K562 (cell line): ENCODE results near the gene BTD. TPM values are rescaled to one million over a fixed set of nuclear protein-coding genes. Genes with fewer than 3 reads are reported as not detected.

Experiments used
- CEBPB ChIP-seq: fragments of 450-650 bp; IDR thresholded peaks from 2 replicates; pipeline ENCODE4 v1.6.1; 2016; ENCODE audit warnings: missing genetic modification characterization, missing compliant biosample characterization
- CEBPG ChIP-seq, 3 experiments: fragments of 200-800 bp in 1 of 3; sonication (Bioruptor generic) in 1 of 3; sonication (generic) in 1 of 3; formaldehyde crosslinking in 1 of 3; IDR thresholded peaks in 2 of 3; conservative IDR thresholded peaks in 1 of 3; 2 replicates each; pipeline versions ENCODE4 v1.6.1 to v1.8.0; 2016 to 2022; ENCODE audit warnings: missing compliant biosample characterization in 2 of 3, missing genetic modification characterization in 2 of 3, mild to moderate bottlenecking in 1 of 3, missing genetic modification reagents in 1 of 3
- ELF2 ChIP-seq: fragments of 250-450 bp; sonication (Bioruptor Pico); IDR thresholded peaks from 2 replicates; pipeline ENCODE4 v1.5.0; 2021; ENCODE audit warnings: mild to moderate bottlenecking
- FOXP1 ChIP-seq: sonication (generic); formaldehyde crosslinking; IDR thresholded peaks from 2 replicates; pipeline ENCODE4 v1.8.0; 2022; ENCODE audit warnings: mild to moderate bottlenecking, missing genetic modification reagents
- HDAC8 ChIP-seq: fragments of 450-650 bp; IDR thresholded peaks from 2 replicates; pipeline ENCODE4 v1.6.1; 2016; ENCODE audit warnings: mild to moderate bottlenecking, missing genetic modification characterization, moderate library complexity, missing compliant biosample characterization
- HIVEP1 ChIP-seq: fragments of 250-450 bp; sonication (Bioruptor Pico); IDR thresholded peaks from 2 replicates; pipeline ENCODE4 v1.4.0; 2020; ENCODE audit warnings: mild to moderate bottlenecking
- MGA ChIP-seq: fragments of 450-650 bp; IDR thresholded peaks from 2 replicates; pipeline ENCODE4 v1.6.1; 2016; ENCODE audit warnings: mild to moderate bottlenecking, moderate library complexity
- NELFE ChIP-seq: IDR thresholded peaks from 2 replicates; pipeline ENCODE4 v1.6.1; 2011; ENCODE audit warnings: mild to moderate bottlenecking; ENCODE audit not compliant: insufficient read depth, insufficient read length
- OTX1 ChIP-seq: fragments of 450-650 bp; formaldehyde crosslinking; IDR thresholded peaks from 2 replicates; pipeline ENCODE4 v1.4.0; 2022; ENCODE audit warnings: mild to moderate bottlenecking
- RB1 ChIP-seq: fragments of 450-650 bp; IDR thresholded peaks from 2 replicates; pipeline ENCODE4 v1.6.1; 2017; ENCODE audit warnings: low read depth, mild to moderate bottlenecking
- RBM14 ChIP-seq: fragments of 200-400 bp; formaldehyde crosslinking; IDR thresholded peaks from 2 replicates; pipeline ENCODE4 v1.6.1; 2018; ENCODE audit warnings: low read depth, mild to moderate bottlenecking, low read length, moderate library complexity, borderline replicate concordance; ENCODE audit not compliant: insufficient read depth
- ZNF57 ChIP-seq: fragments of 450-650 bp; formaldehyde crosslinking; IDR thresholded peaks from 2 replicates; pipeline ENCODE4 v1.4.0; 2020; ENCODE audit warnings: mild to moderate bottlenecking, moderate library complexity
- ZZZ3 ChIP-seq: fragments of 450-650 bp; IDR thresholded peaks from 2 replicates; pipeline ENCODE4 v1.6.1; 2016; ENCODE audit warnings: antibody characterized with exemption, mild to moderate bottlenecking, moderate library complexity
- polyA plus RNA-seq, 8 experiments: library from polyadenylated mRNA; depleted of rRNA in 4 of 8; stranded (reverse) in 5 of 8; unstranded in 3 of 8; fragments of >200 nt; fragmentation: Nextera tagmentation in 2 of 8; fragmentation: Illumina TruSeq in 1 of 8; extraction: Ambion mirVana in 2 of 8; extraction: Trizol in 1 of 8; gene quantifications; 2 replicates each; pipeline versions ENCODE4 v1.2.1 to v1.2.3, GENCODE V29; 2011 to 2014; ENCODE audit warnings: inconsistent platforms in 1 of 8, missing spikeins in 1 of 8
- total RNA-seq, 7 experiments: library from RNA; depleted of rRNA in 6 of 7; stranded (reverse); fragments of >200 nt in 6 of 7; fragmentation: Illumina TruSeq in 2 of 7; extraction: Trizol in 2 of 7; gene quantifications; 2 replicates each; pipeline versions ENCODE4 v1.2.1 to v1.2.3, GENCODE V29; 2011 to 2021; ENCODE audit warnings: low replicate concordance in 1 of 7

BTD gene
- total and polyA plus RNA-seq, 9 of the 15 experiments (the other 6 are each of a cell fraction or from before 2014, with no cell fraction given), result 6.6 to 26.2 (median 10.6) TPM

- TF ChIP-seq MGA (peak; percentile 62; the same call in 1 of the 2 replicates), CEBPB (tag) (no peak), RBM14 (no peak), HIVEP1 (CRISPR knock-in tag) (0 out of 2 replicates have a peak, but pooled peaks have one; percentile 21), ELF2 (no peak), NELFE (no peak), RB1 (peak; percentile 74), ZZZ3 (peak; percentile 23; the same call in 1 of the 2 replicates), OTX1 (CRISPR knock-in tag) (no peak), FOXP1 (CRISPR knock-in tag) (peak; percentile 72), ZNF57 (CRISPR knock-in tag) (no peak), CEBPG (CRISPR knock-in tag; IDR thresholded peaks at IDR 0.05) (0 out of 2 replicates have a peak, but pooled peaks have one; percentile 30), CEBPG (tag; conservative IDR thresholded peaks at IDR 0.05 in 1 of 2, IDR thresholded peaks at IDR 0.05 in 1 of 2) (no peak), HDAC8 (tag) (no peak)
These were observed at the start of gene BTD, which contains the start of gene HACL1 (continued) for GRCh38 chr3:15601399-15602145.
